HG03565 (cell line): ENCODE data around the gene C17orf114.

Experiments used
- ATAC-seq: cut with Tn5 transposase; IDR thresholded peaks from one replicate; pipeline ENCODE4 v1.9.1; 2021; ENCODE audit warnings: mild to moderate bottlenecking, moderate library complexity; ENCODE audit not compliant: unreplicated experiment

C17orf114 gene

DNA sequence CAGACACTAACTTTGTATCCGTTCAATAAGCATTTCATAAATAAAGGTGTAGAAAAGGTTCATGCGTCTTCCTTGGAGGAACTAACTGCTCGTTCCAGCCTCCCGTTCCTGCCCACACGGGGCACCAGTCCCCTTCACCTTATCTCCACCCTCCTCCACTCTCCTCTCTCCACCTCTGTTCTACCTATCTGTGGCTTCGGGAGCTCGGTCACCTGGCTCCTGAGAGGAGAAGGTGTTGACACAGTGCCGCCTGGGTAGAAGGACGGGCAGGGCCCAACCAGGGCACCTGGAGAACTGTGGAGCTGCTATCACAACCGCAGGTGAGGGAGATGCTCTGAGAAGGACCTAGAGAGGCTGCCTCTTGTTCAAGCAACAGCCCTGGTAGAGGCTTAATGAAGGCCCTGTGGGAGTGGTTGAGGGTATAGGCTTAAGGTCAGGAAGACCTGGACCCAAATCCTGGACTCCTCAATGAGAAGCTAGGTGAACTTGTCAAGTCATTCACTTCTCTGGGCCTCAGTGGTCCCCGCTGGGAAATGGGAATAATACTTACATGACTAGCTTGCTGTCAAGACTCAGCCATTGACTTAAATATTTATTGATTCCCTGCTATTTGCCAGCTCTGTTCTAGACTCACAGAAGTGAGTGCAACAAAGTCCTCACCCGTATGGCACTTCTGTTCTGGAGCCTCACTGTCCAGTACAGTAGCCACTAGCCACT is 21.4 kb upstream of the C17orf114 start:
- ATAC-seq, result no peak

GRCh38 chr17:4822835-4823234 is 20.7 kb upstream of the C17orf114 start:
- no peak for ATAC-seq

DNA sequence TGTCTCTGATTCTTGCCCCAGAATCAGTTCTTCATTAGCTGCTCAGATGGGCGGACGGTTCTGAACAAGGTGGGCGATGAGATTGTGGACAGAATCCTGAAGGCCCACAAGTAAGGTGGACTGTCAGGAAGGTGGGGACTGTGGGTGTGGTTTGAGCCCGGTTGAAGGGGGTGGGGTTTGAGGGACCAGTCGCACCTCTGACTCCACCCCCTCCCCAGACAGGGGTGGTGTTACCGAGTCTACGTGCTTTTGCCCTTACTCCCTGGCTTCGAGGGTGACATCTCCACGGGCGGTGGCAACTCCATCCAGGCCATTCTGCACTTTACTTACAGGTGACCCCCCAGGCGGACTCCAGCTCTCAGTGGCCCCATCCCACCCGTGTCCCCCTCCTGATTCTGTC is 16.1 kb upstream of the C17orf114 start:
- ATAC-seq, result no peak

- ATAC-seq, result no peak
Observed at GRCh38 chr17:4816826-4817225, 14.7 kb upstream of the C17orf114 start.

GRCh38 chr17:4815043-4815675 is 13.0 kb upstream of the C17orf114 start:
- ATAC-seq, result no peak

GRCh38 chr17:4812690-4813089 is 10.6 kb upstream of the C17orf114 start:
- ATAC-seq, result no peak

DNA sequence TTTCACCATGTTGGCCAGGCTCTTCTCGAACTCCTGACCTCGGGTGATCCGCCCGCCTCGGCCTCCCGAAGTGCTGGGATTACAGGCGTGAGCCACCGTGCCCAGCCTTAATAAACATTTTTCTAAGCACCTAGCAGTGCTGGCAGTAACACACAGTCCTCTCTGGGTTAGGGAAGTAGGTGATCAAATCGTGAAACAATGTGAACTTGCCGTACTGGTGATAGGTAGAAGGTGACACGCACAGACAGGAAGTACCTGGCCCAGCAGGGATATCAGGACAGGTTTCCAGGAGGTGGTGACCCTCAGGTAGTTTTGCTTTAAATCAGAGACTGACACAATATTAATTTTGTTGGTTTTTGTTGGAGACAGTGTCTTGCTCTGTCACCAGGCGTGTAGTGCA is 9.3 kb upstream of the C17orf114 start:
- no peak for ATAC-seq

DNA sequence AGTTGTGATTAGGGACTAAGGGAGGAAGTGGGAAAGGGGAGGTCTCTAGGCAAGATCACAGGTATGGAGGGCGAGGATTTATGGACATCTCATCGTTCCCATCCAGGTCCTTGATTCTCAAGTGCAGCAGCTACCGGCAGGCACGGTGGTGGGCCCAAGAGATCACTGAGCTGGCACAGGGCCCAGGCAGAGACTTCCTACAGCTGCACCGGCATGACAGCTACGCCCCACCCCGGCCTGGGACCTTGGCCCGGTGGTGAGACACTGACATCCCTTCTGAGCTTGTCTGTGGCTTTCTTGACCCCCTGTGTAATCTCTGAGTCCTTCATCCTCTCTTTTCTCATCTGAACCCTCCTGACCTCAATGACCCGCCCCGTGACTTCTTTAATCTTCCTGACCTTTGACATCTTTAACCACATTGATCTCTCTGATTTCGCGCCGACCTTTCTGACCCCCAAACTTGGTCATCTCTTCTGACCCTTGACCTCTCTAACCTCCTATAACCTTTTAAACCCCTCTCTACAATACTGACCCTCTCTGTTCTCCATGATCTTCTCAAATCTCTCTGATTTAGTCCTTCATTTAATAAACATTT is 8.7 kb upstream of the C17orf114 start:
- ATAC-seq, result no peak

GRCh38 chr17:4808378-4808767 is 6.2 kb upstream of the C17orf114 start:
- no peak for ATAC-seq

DNA sequence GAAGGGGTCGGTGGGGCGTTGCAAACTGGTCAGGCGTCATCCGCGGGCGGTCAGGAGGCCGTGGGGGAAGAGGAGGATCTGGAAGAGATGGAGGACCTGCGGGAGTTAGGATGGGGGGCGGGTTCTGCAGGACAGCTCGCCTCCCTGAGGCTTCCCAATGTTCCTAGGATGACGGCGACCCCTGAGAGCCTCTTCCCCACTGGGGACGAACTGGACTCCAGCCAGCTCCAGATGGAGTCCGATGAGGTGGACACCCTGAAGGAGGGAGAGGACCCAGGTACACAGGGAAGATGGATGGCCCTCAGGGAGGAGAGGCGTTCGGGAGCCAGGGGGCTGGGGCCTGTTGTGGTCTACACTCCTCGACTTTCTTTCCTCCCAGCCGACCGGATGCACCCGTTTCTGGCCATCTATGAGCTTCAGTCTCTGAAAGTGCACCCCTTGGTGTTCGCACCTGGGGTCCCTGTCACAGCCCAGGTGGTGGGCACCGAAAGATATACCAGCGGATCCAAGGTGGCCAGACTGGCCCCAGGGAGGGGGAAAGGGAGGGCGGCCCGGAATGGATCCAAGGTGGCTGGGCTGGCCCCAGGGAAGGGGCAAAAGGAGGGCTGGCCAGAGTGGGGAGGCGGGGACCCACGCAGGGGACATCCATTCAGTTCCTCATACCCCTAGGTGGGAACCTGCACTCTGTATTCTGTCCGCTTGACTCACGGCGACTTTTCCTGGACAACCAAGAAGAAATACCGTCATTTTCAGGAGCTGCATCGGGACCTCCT is 5.7 kb upstream of the C17orf114 start:
- ATAC-seq, result no peak

DNA sequence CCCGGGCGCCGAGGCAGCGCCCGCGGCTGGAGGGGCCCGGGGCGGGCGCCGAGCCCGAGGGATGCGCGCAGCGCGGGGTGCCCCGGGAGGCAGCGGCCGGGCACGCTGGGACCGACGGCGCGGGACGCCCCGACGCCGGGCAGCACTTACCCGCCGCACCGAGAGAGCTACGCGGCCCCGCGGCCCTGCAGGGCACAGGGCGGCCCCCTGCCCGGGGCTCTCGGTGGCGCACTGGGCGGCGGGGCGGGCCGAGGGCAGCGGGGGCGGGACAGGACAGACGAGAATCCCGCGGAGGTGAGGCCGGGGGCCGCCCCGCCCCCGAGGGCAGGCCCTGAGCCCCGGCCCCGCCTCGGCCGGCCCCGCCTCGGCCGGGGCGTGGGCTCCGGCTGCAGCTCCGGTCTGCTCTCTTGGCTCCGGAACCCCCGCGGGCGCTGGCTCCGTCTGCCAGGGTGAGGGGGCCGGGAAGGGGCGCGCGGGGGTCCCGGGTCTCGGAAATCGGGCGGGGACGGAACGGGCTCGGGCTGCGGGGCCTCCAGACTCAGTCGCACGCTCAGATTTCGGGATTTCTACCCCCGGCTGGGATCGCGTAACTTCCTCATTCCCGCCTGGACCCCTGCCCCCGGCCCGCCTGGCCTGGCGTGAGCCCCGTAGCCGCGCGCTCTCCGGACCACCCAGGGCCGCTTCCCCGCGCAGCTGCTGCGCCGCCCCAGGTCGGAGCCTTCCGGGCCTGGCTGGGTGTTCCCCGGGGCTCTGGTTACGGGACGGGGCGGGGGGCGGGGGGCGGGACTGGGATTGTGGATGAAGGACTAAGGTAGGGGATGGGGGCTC is 4.9 kb upstream of the C17orf114 start, which contains the start of gene PLD2:
TSS of gene PLD2 (plus strand) at position 376 of the 828 bp plus-strand sequence. CDS start 621 bp downstream, outside the sequence.
- peak; percentile 71 for ATAC-seq

GRCh38 chr17:4806456-4806776 is 4.3 kb upstream of the C17orf114 start:
- ATAC-seq, result no peak

- no peak for ATAC-seq
Observed at GRCh38 chr17:4800462-4801196, 1.5 kb downstream of the C17orf114 start.

GRCh38 chr17:4796552-4796920 is 5.6 kb downstream of the C17orf114 start:
- no peak for ATAC-seq

GRCh38 chr17:4795168-4795567 is 7.0 kb downstream of the C17orf114 start:
- ATAC-seq, result no peak

GRCh38 chr17:4790705-4791088 is 11.4 kb downstream of the C17orf114 start:
- ATAC-seq, result no peak

- ATAC-seq, result peak; percentile 70
Observed at GRCh38 chr17:4789951-4790704, 12.0 kb downstream of the C17orf114 start.

- no peak for ATAC-seq
Observed at GRCh38 chr17:4789701-4789950, 12.5 kb downstream of the C17orf114 start.

DNA sequence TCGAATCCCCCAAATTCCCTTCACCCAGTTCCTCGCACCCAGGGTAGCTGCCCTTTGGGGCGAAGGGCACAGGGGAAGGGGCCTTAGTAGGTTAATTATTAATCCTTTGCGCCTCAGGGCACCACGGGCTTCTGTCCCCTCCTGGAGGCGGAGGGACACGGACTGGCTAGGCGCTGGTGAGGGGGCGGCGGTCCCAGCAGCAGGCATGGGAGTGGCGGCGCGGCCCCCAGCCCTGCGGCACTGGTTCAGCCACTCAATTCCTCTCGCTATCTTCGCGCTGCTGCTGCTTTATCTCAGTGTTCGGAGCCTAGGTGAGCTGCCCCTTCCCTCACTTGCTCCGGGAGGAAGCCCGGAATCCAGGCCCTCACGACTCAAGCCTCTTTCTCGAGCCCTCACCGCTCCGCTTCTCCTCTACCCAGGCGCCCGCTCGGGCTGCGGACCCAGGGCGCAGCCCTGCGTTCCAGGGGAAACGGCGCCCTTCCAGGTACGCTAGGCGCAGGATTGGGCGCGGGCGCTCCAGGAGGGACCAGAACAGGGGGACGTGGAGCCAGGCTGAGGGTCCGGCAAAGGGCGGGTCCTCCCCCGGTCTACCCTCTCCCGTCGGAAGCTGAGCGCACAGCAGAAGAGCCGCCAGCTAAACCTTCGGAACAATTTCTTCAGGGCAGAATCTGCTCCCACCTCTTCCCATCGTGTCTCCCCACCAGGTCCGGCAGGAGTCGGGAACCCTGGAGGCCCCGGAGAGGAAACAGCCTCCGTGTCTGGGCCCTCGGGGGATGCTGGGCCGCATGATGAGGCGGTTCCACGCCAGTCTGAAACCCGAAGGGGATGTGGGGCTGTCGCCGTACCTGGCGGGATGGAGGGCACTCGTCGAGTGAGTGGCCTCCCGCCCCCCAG is 13.1 kb downstream of the C17orf114 start, which contains the start of gene GLTPD2:
TSS of gene GLTPD2 (plus strand) at position 158 of the 894 bp plus-strand sequence. CDS start at position 206, 48 bp downstream.
- no peak for ATAC-seq
